ENCODE data around the gene LRRC15.
A peak's percentile ranks its signal among the peaks of the same experiment; 100 is the strongest.

The LRRC15 gene

DNA sequence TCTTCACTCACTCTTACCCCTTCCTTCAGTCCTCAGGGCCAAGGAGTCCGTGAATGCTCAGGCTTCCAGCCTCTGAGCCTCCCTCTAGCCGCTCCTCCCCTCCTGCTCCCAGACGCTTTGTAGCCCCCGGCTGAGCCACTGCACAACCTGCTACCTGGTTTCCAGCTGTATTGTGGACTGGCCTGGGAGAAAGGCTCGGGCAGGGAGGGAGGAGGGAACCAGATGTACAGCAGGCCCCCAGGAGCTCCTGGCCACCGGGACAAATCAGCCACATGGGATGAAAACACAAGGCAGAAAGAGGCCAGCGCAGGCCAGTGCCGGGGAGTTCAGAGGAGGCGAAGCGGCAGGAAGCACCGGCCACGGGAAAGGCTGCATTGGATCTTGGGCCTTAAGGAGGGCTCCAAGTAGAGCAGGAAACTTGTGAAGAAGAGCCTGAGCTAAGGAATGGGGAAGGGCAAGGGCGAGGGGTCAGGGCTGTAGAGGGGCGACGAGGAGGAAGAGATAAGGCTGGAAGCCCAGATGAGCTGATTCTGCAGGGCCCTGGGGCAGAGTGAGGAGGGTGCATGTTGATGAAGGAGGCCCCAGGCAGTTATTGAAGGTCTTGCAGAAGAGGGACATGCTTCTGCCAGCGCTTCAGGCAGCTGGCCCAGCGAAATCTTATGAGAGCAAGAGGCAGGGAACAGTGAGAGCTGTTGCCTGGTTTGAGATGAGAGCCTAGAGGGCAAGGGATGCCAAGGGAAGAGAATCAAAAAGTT, 32.8 kb downstream of the LRRC15 start:
- no peak for DNase-seq (ENCODE audit: low read depth, low spot score)

GRCh38 chr3:194333981-194334320, 35.6 kb downstream of the LRRC15 start:
- no peak for DNase-seq (ENCODE audit: low read depth, low spot score)

GRCh38 chr3:194333212-194333980, 36.1 kb downstream of the LRRC15 start:
- peak; percentile 64 for DNase-seq (ENCODE audit: low read depth, low spot score)

DNA sequence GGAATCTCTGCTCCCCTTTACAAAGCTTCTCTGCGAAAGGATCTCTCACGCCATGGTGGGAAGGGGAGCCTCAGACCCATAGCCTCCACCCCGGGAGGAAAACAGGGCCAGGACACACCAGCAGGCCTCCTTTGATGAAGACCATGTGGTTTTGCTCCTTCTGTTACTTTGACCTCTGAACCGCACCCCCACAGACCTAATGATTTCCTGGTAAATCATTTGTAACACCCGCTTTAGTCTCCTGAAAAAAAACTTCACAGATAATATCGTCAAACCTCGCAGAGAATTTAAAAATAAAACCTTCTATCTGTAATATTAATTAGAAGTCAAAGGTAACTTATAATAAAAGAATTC, 36.7 kb downstream of the LRRC15 start:
- no peak for DNase-seq (ENCODE audit: low read depth, low spot score)

DNA sequence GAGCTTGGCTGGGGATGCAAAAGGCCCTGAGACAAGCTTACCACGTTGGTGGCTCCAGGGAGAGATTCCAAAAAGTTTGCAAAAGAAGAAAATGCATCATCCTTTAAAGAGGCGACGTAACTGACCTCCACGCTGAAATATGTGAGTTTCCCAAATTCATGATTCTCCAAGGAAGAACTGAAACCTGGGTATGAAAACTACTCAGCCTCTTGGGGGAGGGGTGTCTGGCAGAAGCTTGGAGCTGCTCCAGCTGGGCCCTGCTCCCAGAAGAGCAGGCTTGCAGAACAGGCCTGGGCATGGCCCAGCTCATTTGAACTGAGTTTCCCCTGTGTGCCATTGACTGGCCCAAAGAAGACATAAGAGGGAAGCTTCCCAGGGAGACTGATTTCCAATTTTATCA, 39.0 kb downstream of the LRRC15 start:
- no peak for DNase-seq (ENCODE audit: low read depth, low spot score)

GRCh38 chr3:194330160-194330559, 39.4 kb downstream of the LRRC15 start:
- no peak for DNase-seq (ENCODE audit: low read depth, low spot score)

DNA sequence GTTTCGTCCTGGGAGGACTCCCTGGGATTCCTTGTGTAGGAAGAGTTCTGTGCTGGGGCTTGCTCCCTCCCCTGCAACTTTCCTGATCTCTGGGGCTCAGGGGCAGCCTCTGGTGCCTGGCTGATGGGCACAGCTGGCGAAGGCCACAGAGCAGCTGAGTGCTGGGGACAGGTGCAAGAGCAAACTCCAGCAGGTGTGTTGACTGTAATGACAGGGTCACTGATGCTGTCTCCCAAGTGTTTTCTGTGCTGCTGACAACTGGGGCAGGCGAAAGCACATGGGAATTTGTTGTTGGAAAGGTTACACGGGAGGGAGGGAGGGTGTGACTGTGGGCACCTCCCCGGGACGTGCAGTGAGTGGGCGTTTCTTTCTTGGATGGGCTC, 40.0 kb downstream of the LRRC15 start:
- no peak for DNase-seq (ENCODE audit: low read depth, low spot score)

- no peak for DNase-seq (ENCODE audit: low read depth, low spot score)
Observed at GRCh38 chr3:194328942-194329582, 40.5 kb downstream of the LRRC15 start.

GRCh38 chr3:194328053-194328657, 41.4 kb downstream of the LRRC15 start:
- no peak for DNase-seq (ENCODE audit: low read depth, low spot score)

GRCh38 chr3:194327218-194328052, 42.1 kb downstream of the LRRC15 start:
- no peak for DNase-seq (ENCODE audit: low read depth, low spot score)

DNA sequence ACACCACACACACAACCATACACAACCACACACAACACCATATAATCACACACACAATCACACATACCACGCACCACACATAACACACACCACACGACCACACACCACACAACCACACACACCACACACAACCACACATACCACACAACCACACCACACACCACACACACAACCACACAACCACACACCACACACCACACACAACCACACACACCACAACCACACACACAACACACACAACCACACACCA, 42.6 kb downstream of the LRRC15 start:
- DNase-seq (ENCODE audit: low read depth, low spot score), result no peak

GRCh38 chr3:194326192-194326967, 43.2 kb downstream of the LRRC15 start:
- no peak for DNase-seq (ENCODE audit: low read depth, low spot score)

- no peak for DNase-seq (ENCODE audit: low read depth, low spot score)
Observed at GRCh38 chr3:194325424-194326153, 44.0 kb downstream of the LRRC15 start.

- no peak for DNase-seq (ENCODE audit: low read depth, low spot score)
Observed at GRCh38 chr3:194324823-194325327, 44.7 kb downstream of the LRRC15 start.

DNA sequence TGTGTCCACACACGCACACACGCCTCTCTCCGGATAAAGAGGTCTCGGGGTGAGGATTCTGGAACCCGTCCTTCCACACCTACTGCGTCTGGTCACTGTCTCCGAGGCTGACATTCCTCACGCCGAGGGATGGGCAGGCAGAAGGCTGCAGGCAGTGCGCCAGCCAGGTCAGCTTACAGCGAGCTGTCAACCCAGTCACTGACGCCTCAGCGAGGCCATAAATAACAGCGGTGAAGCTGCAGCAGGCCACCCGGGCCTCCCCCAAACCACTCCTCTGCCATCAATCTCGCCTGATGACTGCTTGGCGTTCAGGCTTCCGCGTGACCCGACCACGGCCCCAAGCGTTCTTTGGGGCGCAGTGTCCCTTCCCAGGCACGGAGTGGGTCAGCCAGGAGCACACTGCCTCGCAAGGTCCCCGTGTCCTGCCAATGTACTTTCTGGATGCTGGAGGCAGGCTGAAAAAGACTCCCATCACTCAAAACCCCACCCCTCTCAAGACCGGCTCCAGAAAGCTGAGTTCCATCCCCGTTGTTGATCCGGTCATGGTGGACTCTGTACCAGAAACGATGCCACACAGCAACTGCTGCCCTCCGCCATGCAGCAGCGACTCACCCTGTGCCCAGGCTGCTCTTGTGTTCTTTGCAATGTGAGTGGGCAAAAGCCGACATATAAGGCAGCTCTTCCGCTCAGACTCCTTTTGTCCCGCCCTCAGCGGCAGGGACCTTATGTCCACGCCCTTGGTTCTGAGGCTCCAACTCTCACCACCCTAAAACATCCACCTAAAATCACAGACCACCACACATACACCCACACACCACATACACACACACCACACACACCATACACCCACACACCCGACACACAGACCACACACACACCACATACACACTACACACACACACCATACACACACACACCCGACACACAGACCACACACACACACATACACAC, 45.5 kb downstream of the LRRC15 start:
- DNase-seq (ENCODE audit: low read depth, low spot score), result no peak

GRCh38 chr3:194322678-194323211, 46.8 kb downstream of the LRRC15 start:
- no peak for DNase-seq (ENCODE audit: low read depth, low spot score)

GRCh38 chr3:194321693-194322640, 47.6 kb downstream of the LRRC15 start:
- no peak for DNase-seq (ENCODE audit: low read depth, low spot score)
